PFSK-1 (cell line): ENCODE data around the gene WFDC13.

ENCODE experiments used
- FOXP2 ChIP-seq: optimal IDR thresholded peaks from 2 replicates; pipeline ENCODE3; 2011; ENCODE audit warnings: borderline replicate concordance, control low read depth, inconsistent platforms; ENCODE audit not compliant: insufficient read depth; ENCODE audit errors: extremely low read length, extremely low read depth
- POLR2AphosphoS5 ChIP-seq: IDR thresholded peaks from 2 replicates; pipeline ENCODE4 v1.6.1; 2012; ENCODE audit warnings: low read depth, mild to moderate bottlenecking, control low read depth, low read length, moderate library complexity
- REST ChIP-seq, 2 experiments: IDR thresholded peaks; 2 replicates each; pipeline versions ENCODE4 v1.6.1 to v1.8.0; 2011 to 2012; ENCODE audit warnings: low read depth in 2 of 2, low read length in 2 of 2, control low read depth in 1 of 2, inconsistent platforms in 1 of 2, mild to moderate bottlenecking in 1 of 2, moderate library complexity in 1 of 2; ENCODE audit not compliant: insufficient read depth in 1 of 2

GRCh38 chr20:45672765-45673164 lies 29.1 kb upstream of the WFDC13 start:
- TF ChIP-seq POLR2AphosphoS5 (no peak), REST (IDR thresholded peaks at IDR 0.05; ENCODE audit: insufficient read depth in 1 of 2, low read depth in 2 of 2, low read length in 2 of 2) (no peak), FOXP2 (no peak)
